Measurements from ENCODE around the gene NUTM2G. TPM values are rescaled to one million over a fixed set of nuclear protein-coding genes. Genes with fewer than 3 reads are reported as not detected.
"Not testable (repeated sequence)": the region's sequence is repeated elsewhere in the genome, so short reads cannot be mapped to it uniquely, and the experiment has no call there.

Gene NUTM2G
- total and polyA plus RNA-seq, 10 of the 15 experiments (the other 5 are each of a cell fraction or from before 2014, with no cell fraction given) = 0.03 to 0.39 (median 0.09) TPM; not detected in 6

GRCh38 chr9:96972552-96972951 is 43.9 kb downstream of the NUTM2G start:
- ATAC-seq; SMC1A ChIA-PET (ENCODE audit: uncharacterized antibody, unreplicated experiment); H3K27me3 ChIP-seq (replicated peaks in 1 of 2; ENCODE audit: control insufficient read depth in 2 of 2, insufficient read depth in 2 of 2, low read length in 1 of 2); intact Hi-C loops (cut with micrococcal nuclease; ENCODE audit: unreplicated experiment); H3K9ac ChIP-seq (ENCODE audit: control insufficient read depth, insufficient read depth, low read length); H3K27ac ChIP-seq (ENCODE audit: control insufficient read depth, insufficient read depth); H3K4me3 ChIP-seq; H3K36me3 ChIP-seq (ENCODE audit: control insufficient read depth in 2 of 2, insufficient read depth in 2 of 2, low read length in 1 of 2); POLR2A ChIA-PET; H3K4me1 ChIP-seq (ENCODE audit: control insufficient read depth, insufficient read depth, low read length); H2AFZ ChIP-seq (ENCODE audit: control insufficient read depth, low read depth, low read length); H4K20me1 ChIP-seq (ENCODE audit: control insufficient read depth, insufficient read depth); H3K4me2 ChIP-seq (ENCODE audit: control insufficient read depth, insufficient read depth); H3K79me2 ChIP-seq (ENCODE audit: control insufficient read depth, insufficient read depth, low read length); H3K9me3 ChIP-seq (replicated peaks; ENCODE audit: control insufficient read depth, insufficient read depth, low read length); in situ Hi-C loops (cut with MboI); DNase-seq (ENCODE audit: low read depth, low spot score); FAIRE-seq; CTCF ChIA-PET; BruUV-seq (replicated peaks): not testable (repeated sequence)
- RAD21 ChIA-PET (ENCODE audit: unreplicated experiment) = interaction anchor here (0.7 kb wide), 1 partner anchor 118 kb away, joined by 3 read pairs; no protein-coding TSS in a partner anchor
- 95% methylated on average over 2 of the region's 2 CpGs for WGBS (ENCODE audit: insufficient coverage, insufficient replicate concordance, low lambda C conversion rate, missing lambda C conversion rate)

GRCh38 chr9:96974037-96974436 is 45.4 kb downstream of the NUTM2G start:
- intact Hi-C loops (cut with micrococcal nuclease; ENCODE audit: unreplicated experiment); H3K4me1 ChIP-seq (ENCODE audit: control insufficient read depth, insufficient read depth, low read length); H3K36me3 ChIP-seq (ENCODE audit: control insufficient read depth in 2 of 2, insufficient read depth in 2 of 2, low read length in 1 of 2); H3K27me3 ChIP-seq (replicated peaks in 1 of 2; ENCODE audit: control insufficient read depth in 2 of 2, insufficient read depth in 2 of 2, low read length in 1 of 2); in situ Hi-C loops (cut with MboI); H2AFZ ChIP-seq (ENCODE audit: control insufficient read depth, low read depth, low read length); DNase-seq (ENCODE audit: low read depth, low spot score); H3K4me3 ChIP-seq; H3K27ac ChIP-seq (ENCODE audit: control insufficient read depth, insufficient read depth); H3K9me3 ChIP-seq (replicated peaks; ENCODE audit: control insufficient read depth, insufficient read depth, low read length); H3K9ac ChIP-seq (ENCODE audit: control insufficient read depth, insufficient read depth, low read length); RAD21 ChIA-PET (ENCODE audit: unreplicated experiment); H3K79me2 ChIP-seq (ENCODE audit: control insufficient read depth, insufficient read depth, low read length); CTCF ChIA-PET; BruUV-seq (replicated peaks); H4K20me1 ChIP-seq (ENCODE audit: control insufficient read depth, insufficient read depth); SMC1A ChIA-PET (ENCODE audit: uncharacterized antibody, unreplicated experiment); FAIRE-seq; ATAC-seq; POLR2A ChIA-PET; H3K4me2 ChIP-seq (ENCODE audit: control insufficient read depth, insufficient read depth): not testable (repeated sequence)
- WGBS (ENCODE audit: insufficient coverage, insufficient replicate concordance, low lambda C conversion rate, missing lambda C conversion rate) = 79% methylated on average over 3 of the region's 3 CpGs

GRCh38 chr9:96983496-96984122 is 55.0 kb downstream of the NUTM2G start:
- DNase-seq (ENCODE audit: low read depth, low spot score); H3K27ac ChIP-seq (ENCODE audit: control insufficient read depth, insufficient read depth); H4K20me1 ChIP-seq (ENCODE audit: control insufficient read depth, insufficient read depth); H3K4me1 ChIP-seq (ENCODE audit: control insufficient read depth, insufficient read depth, low read length); H3K4me2 ChIP-seq (ENCODE audit: control insufficient read depth, insufficient read depth); RAD21 ChIA-PET (ENCODE audit: unreplicated experiment); H3K36me3 ChIP-seq (ENCODE audit: control insufficient read depth in 2 of 2, insufficient read depth in 2 of 2, low read length in 1 of 2); CTCF ChIA-PET; H3K27me3 ChIP-seq (replicated peaks in 1 of 2; ENCODE audit: control insufficient read depth in 2 of 2, insufficient read depth in 2 of 2, low read length in 1 of 2); POLR2A ChIA-PET; H3K9ac ChIP-seq (ENCODE audit: control insufficient read depth, insufficient read depth, low read length); BruUV-seq (replicated peaks); SMC1A ChIA-PET (ENCODE audit: uncharacterized antibody, unreplicated experiment); FAIRE-seq; H3K9me3 ChIP-seq (replicated peaks; ENCODE audit: control insufficient read depth, insufficient read depth, low read length); in situ Hi-C loops (cut with MboI); H3K4me3 ChIP-seq; intact Hi-C loops (cut with micrococcal nuclease; ENCODE audit: unreplicated experiment); ATAC-seq; H2AFZ ChIP-seq (ENCODE audit: control insufficient read depth, low read depth, low read length): not testable (repeated sequence)
- peaks cover 14% of the 10 kb centered on the region for H3K79me2 ChIP-seq (ENCODE audit: control insufficient read depth, insufficient read depth, low read length)
- WGBS (ENCODE audit: insufficient coverage, insufficient replicate concordance, low lambda C conversion rate, missing lambda C conversion rate) = 94% methylated on average over 7 of the region's 7 CpGs

- WGBS (ENCODE audit: insufficient coverage, insufficient replicate concordance, low lambda C conversion rate, missing lambda C conversion rate) = 93% methylated on average over 2 of the region's 3 CpGs
- BruUV-seq (replicated peaks); SMC1A ChIA-PET (ENCODE audit: uncharacterized antibody, unreplicated experiment); H3K4me1 ChIP-seq (ENCODE audit: control insufficient read depth, insufficient read depth, low read length); H3K27ac ChIP-seq (ENCODE audit: control insufficient read depth, insufficient read depth); RAD21 ChIA-PET (ENCODE audit: unreplicated experiment); H3K4me3 ChIP-seq; H3K36me3 ChIP-seq (ENCODE audit: control insufficient read depth in 2 of 2, insufficient read depth in 2 of 2, low read length in 1 of 2); in situ Hi-C loops (cut with MboI); H3K9me3 ChIP-seq (replicated peaks; ENCODE audit: control insufficient read depth, insufficient read depth, low read length); H3K27me3 ChIP-seq (replicated peaks in 1 of 2; ENCODE audit: control insufficient read depth in 2 of 2, insufficient read depth in 2 of 2, low read length in 1 of 2); CTCF ChIA-PET; H3K9ac ChIP-seq (ENCODE audit: control insufficient read depth, insufficient read depth, low read length); DNase-seq (ENCODE audit: low read depth, low spot score); ATAC-seq; FAIRE-seq; intact Hi-C loops (cut with micrococcal nuclease; ENCODE audit: unreplicated experiment); H3K4me2 ChIP-seq (ENCODE audit: control insufficient read depth, insufficient read depth); H2AFZ ChIP-seq (ENCODE audit: control insufficient read depth, low read depth, low read length); H4K20me1 ChIP-seq (ENCODE audit: control insufficient read depth, insufficient read depth); POLR2A ChIA-PET: not testable (repeated sequence)
- H3K79me2 ChIP-seq (ENCODE audit: control insufficient read depth, insufficient read depth, low read length) = peaks cover 14% of the 10 kb centered on the region
Measured at GRCh38 chr9:96984139-96984538, 55.5 kb downstream of the NUTM2G start.
